CD4-positive, alpha-beta T cell treated with Interleukin-4 for 1 hour (primary cell): Measurements from ENCODE around the gene RAI14.
"Not testable (repeated sequence)": the region's sequence is repeated elsewhere in the genome, so short reads cannot be mapped to it uniquely, and the experiment has no call there.

Experiments used
- DNase-seq, 2 donors: peaks; one replicate each; pipeline ENCODE4 v3.0.0-alpha.2; 2020 to 2022

Gene RAI14

DNA sequence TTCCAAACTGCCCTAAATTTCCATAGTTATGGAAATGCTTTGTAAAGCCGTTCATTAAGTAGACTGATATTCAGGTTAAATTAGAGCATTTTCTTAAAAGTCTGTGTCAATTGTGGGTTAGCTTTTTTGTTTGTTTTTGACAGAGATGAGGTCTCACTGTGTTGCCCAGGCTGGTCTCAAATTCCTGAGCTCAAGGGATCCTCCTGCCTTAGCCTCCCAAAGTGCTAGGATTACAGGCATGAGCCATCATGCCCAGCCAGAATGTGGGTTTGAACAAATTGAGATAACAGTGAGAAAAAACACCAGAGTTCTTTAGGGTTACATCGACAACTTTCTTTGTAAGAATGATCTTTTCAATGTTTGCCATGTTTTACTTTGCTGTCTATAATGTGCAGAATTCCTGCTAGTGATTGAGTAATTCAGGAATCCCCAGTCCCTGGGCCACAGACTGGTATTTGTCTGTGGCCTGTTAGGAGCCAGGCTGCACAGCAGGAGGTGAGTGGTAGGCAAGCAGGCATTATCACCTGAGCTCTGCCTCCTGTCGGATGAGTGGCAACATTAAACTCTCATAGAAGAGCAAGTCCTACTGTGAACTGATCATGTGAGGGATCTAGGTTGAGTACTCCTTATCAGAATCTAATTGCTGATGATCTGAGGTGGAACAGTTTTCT lies 80.5 kb downstream of the RAI14 start:
- no peak for DNase-seq

DNA sequence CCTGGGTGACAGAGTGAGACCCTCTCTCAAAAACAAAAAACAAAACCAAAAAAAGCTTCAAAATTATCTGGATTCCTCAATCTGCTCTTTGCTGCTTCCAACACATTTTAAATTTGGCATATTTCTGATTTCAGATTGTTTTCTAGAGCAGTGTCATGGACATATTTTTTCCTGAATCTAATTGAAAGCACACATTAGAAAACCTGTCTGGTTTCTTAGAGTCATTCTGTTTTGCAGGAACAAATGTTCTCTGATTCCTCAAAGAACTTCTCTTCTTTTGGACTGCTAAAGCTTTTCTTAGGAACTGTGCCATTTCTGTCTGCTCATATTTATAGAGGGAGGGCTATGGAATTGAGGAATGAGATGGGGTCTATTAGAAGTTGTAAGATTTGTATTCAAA lies 81.6 kb downstream of the RAI14 start:
- DNase-seq: no peak

DNA sequence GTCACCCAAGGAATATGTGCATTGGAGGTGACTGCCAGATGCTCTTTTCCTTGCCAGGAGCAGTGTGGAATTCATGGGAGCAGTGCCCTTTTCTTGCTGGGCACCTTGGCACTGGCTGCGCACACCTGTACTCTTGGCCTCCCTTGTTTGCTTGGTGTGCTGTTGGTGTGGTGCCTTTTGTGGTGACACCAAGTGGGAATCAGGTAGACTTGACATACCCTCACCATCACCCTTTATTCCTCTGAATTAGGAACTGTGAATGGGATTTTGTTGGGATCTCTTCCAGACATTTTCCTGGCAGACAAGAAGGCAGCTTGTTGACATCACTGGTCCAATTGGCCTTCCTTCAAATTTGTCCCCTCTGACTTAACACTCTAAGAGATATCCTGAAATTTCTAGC lies 82.3 kb downstream of the RAI14 start:
- no peak for DNase-seq

DNA sequence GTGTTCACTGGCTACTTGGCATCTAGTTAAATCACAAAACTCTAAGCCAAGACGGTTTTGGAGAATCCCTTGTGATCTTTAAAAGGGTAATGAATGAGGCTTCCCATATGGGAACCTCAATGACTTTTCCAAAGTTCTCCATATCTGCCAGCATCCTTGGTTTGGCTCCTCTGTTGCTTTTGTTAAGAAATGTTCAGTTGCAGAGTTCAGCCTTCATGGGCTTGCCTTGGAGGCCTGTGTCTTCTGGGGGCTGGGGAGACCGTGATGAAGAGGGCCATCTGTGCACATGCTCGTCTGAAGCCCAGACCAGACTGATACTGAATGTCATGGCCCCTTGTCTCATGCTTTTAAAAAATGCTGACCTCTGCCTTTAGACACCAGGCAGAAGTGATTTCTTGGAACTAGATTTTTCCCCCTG lies 84.3 kb downstream of the RAI14 start:
- DNase-seq: no peak

DNA sequence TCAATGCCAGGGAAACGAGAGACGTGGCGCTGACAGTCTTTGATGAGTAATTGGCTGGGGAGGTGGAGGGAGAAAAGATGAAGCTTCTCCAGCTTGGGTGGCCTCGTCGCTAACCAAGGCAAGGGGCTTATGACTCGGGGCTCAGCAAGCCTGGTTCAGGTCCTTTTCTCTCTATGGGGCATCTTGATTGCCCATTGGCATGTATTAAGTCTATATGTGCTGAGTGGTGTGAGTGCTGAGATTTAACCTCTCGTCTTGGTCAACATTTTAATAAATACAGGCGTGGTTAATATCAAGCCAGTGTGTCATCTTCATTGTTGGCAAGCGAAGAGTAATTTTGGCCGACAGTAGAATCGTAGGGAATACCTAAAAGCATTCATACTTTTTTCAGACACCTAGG lies 85.9 kb downstream of the RAI14 start:
- no peak for DNase-seq

DNA sequence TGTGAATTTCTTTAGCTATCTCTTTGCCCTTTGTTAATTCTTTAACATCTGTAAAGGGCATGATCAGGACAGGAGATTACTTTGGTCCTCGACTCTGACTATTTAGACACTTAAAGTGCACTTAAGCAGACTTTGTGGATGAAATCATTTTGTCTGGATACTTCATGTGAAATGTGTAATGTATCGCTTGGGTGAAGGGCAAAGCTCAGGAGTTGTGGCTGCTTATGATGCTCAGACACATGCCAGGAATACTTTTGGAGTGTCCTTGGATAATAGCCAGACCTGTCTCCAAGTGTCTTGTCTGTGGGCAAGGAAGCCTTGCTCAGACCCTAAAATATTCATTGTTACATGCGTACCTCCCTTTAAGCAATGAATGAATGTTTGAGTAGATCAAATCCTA lies 87.8 kb downstream of the RAI14 start:
- DNase-seq: no peak

DNA sequence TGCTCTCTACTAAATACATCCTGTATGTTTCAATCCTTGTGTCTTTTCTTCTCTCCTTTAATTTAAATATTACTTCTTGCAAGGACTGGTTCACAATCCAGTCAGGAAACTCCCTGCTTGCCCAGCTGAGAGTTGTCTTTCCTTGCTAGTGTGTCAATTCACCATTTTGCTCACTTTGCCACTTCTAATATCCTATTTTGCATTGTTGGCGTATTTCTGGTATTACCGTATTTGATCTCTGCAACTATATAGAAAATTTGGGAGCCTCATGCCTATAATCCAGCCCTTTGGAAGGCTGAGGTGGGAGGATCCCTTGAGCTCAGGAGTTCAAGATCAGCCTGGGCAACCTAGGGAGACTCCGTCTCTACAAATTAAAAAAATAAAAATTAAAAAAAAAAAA lies 92.3 kb downstream of the RAI14 start:
- DNase-seq: no peak

DNA sequence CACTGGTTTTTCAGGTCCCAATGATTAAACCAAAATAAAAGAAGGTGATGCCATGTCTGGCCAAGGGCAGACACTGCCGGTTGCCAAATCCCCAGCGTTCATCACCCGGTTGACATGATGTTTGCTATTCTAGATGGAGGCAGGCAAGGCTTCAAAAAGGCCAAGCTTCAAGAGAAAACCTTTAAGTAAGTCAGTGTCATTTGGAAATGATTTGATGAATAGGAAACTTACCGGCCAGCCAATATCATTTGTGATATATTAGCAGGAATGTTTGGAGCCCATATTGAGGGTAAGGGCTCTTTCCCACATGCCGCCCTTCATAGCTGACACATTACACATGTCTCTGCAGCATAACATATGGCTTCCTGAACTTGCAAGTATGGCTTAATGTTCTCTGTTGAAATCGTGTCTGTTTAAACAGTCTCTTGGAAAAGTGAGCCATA lies 93.3 kb downstream of the RAI14 start:
- DNase-seq: no peak

DNA sequence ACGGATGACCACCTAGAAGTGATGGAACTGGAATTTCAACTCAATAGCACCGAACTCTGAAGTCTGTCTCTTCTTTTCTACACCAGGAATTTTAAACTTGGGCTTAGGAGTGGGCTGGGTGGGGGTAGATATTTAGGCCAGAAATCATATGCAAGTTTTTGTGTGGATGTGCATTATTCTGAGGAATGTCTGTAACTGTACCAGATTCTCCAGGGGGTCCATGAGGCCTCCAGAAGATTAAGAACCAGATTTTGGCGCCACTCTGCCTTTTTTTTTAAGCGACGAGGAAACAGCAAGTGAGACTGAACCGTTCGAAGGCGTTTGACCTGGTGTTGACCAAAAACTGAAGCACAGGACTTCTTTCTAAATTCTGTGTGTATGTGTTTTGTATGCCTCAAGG lies 94.1 kb downstream of the RAI14 start:
- no peak for DNase-seq

DNA sequence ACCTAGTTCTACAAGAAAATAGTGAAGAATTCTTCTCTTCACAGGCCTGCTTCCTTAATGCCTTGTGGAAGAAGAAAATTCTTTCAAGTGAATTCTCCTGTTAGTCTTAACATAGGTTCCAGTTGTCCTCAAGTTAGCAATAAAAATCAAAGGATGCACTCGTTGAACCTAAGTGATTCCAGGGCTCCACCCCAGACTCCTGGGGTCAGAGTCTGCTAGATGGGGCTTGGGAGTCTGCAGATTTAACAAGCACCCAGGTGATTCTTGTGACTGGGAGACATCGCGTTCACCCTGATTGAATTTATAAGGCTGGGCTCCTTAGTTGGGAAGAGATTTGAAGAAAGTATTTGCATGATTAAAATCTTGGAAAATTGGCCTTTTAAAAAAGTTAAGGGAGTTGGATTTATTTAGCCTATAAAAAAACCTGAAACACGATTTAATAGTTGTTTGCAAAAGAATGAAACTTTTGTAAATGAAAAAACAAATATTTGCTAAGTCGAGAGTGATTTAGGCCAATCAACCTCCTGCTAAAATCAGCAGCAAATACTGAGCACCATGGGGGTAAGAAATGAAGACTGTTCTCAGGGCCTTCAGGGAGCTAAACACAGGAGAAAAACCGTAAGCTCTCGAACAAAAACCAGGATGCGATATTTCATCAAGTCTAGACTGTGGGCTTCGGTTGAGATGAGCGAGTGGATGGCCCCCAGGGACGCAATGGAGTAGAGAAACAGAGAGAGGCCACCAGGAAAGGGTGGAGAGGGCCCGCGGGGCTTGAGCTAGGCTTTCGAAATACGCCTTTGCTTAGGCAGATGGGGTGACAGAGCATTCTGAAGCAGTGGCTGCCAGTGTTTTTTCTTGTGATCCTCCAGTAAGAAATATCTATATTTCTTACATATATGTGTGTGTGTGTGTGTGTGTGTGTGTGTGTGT lies 95.9 kb downstream of the RAI14 start:
- no peak for DNase-seq

DNA sequence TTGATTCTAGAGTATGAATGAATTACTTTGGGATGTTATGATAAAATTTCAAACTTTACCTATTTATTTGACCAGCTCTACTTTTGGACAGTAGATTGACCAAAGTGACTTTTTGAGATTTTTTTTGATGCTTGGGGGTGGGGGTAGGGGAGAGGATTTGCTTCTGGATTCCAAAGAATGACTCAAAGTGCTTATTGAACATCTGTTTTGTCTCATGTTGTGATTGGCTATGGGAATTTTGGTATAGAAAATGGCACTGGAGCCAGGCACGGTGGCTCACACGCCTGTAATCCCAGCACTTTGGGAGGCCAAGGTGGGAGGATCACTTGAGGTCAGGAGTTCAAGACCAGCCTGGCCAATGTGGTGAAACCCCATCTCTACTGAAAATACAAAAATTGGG lies 97.1 kb downstream of the RAI14 start:
- DNase-seq: not testable (repeated sequence)

DNA sequence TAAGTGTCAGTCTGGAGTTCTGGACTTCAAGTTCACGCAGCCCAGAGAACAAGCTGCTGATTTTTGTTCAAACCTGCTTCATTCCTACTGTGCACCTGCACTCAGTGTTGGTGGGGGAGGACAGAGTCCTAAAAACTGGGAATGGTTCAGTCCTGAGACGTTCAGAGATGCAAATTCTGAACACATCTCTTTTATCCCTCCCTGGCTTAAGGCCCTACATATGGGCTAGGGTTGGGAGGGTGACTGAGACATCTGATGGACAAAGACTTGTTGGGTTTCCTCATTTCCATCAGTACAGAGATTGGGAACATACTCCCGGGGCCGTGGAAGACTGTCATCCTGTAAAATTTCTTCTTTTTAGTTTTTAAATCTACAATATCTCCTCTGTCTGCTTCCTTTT lies 99.8 kb downstream of the RAI14 start:
- no peak for DNase-seq

DNA sequence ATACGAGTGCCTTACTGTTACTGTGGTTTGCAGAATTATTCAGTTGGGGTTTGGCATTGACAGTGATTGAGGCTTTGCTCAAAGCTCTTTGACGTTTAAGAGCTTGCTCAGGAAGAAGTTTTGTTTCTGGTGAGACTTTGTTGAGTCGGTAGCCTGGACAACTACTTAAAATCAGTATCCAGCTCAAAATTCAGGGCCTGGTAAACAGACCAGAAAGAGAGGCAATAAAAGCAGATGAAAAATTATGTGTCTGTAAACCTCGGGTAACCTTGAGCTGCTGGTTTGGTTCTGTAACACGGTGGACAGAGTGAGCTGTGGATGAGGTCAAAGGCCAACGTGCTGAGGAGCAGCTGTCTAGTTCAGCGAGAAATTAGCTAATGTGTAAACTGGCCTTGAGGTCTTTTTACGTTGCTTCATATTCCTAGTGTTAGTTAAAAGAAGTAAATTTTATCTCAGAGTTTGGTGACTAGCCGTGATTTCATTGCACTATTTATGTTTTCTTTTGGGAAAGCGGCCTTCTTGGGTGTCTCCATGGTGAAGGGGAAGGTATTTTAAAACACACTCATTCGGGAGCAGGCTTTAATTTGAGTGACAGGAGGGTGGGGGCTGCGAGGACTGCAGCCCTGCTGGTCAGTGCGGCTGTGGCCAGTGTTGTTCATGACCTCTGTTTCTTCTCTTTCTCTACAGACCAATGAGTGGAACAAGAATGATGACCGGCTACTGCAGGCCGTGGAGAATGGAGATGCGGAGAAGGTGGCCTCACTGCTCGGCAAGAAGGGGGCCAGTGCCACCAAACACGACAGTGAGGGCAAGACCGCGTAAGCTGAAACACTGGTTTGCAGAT lies 100.9 kb downstream of the RAI14 start:
- DNase-seq: no peak

DNA sequence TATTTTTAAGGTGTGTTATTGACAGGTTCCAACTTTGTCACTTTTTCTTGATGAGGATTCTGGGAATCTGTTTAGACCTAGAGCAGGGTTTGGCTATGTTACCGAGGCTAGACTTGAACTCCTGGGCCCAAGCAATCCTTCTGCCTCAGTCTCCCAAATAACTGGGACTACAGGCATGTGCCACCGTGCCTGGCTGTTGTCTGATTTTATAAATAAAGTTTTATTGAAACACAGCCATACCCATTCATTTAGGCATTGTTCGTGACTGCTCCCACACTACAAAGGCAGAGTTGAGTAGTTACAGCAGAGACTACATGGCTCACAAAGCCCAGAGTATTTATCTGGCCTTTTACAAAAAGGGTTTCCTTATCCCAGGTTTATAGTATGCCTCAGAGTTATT lies 102.4 kb downstream of the RAI14 start:
- no peak for DNase-seq

DNA sequence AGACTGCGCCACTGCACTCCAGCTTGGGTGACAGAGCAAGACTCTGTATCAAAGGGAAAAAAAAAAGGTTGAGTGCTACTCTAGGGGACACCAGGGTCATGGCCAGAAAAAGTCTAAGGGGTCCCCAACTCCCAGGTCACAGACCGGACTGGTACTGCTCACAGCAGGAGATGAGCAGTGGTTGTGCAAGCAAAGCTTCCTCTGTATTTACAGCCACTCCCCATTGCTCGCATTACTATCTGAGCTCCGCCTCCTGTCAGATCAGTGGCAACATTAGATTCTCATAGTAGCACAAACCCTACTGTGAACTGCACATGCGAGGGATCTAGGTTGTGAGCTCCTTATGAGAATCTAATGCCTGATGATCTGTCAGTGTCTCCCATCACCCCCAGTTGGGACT lies 103.1 kb downstream of the RAI14 start:
- not testable (repeated sequence) for DNase-seq

DNA sequence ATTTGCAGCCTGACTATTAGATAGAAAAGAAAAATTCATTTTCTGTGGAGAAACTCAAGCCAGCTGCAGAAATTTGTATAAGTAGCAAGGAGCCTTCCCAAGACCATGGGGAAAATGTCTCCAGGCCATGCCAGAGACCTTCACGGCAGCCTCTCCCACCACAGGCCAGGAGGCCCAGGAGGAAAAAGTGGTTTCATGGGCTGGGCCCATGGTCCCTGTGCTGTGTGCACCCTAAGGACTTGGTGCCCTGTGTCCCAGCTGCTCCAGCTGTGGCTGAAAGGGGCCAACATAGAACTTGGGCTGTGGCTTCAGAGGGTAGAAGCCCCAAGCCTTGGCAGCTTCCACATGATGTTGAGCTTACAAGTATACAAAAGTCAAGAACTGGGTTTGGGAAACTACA lies 109.5 kb downstream of the RAI14 start:
- no peak for DNase-seq

DNA sequence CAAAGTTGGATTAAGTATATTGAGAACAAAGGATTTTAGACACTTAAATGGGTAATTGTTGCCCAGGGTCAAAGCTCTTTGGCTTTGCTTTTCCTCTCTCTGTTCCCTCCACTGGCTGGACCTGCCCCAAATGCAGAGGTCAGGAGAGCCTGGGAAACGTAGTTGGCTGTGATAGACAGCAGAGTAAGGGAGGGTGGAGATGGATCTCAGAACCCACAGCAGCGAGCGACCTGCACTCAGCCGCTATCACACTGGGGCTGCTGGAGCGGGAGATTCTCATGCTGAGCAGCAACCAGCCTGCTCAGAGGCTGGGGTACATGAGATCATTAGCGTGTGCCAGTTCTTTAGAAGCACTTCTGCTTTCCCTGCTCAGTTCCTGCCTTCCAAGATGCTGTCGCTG lies 111.1 kb downstream of the RAI14 start:
- no peak for DNase-seq

DNA sequence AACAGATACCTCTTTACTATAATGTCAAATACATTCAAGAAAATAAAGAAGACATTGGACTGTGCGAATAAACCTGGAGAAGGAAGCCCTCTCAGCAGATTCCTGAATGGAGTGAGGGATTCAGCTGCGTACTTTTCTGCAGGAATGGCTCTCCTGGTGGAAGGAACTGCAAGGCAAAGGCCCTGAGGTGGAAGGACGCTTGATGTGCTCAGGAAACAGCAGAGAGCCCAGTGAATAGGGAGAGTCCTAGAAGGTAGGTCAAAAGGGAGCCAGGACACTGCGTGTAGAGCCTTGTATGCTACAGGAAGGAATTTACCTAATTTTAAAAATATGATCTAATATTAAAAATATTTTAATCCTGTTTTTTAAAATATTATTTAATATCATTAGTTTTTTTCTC lies 114.4 kb downstream of the RAI14 start:
- DNase-seq: no peak

DNA sequence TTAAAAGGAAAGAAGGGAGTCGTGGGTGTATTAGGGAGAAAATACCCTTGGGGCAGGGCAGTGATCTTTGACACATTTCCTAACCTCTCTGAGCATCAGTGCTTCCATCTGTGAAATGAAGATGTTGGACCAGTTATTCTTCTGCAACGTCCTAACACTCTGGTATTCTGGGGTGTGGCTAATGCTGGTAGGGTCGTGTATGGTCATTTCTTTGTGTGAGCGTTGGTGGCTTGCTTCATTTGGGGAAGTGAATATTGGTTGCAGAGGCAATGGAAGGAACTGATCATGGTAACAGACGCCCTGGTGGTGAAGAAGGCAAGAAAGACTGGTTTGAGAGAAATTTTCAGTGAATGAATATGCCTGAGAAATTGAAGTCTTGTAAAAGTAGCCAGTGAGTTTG lies 114.9 kb downstream of the RAI14 start:
- DNase-seq: no peak

DNA sequence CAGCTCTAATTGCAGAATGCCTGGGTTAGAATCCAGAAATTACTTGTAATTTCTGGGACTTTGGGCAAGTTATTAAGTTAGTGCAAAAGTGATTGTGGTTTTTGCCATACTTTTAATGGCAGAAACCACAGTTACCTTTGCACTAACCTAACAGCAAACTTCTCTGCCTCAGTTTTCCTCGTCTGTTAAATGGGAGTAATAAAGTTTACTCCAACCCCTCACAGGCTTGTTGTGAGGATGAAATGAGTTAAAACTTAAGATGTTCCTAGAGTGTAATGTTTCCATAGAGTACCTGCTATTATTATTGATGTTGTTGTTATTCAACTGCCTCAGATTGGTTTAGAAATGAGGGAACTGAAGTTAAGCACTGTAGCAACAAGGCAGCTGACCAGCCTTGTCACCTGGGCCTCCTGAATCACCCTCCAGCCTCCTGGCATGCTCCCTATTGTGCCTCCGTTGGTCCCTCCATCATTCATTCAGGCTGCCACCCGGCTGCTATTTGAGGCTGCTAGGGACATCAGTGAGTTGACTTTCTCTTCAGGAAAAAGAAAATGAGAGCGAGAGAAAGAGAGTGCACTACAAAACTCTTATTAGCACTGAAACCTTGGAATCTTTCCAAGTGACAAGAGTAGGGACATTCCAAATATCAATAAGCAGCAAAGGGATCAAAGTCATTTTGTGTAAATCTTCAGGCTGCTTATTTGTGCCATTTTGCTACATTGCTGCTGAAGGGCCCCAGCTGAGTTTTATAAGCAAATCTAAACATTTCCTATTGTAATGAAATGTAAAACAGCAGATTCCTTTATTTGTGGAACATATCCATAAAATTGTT lies 116.4 kb downstream of the RAI14 start:
- no peak for DNase-seq

DNA sequence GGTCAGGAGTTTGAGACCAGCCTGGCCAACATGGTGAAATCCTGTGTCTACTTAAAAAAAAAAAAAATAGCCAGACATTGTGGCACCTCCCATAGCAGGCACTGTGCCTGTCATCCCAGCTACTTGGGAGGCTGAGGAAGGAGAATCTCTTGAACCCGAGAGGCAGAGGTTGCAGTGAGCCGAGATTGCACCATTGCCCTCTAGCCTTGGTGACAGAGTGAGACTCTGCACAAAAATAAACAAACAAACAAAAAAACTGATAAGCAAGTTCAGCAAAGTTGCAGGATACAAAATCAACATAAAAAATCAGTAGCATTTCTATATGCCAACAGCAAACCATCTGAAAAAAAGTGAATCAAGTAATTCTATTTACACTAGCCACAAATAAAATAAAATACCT lies 118.0 kb downstream of the RAI14 start:
- no peak for DNase-seq

DNA sequence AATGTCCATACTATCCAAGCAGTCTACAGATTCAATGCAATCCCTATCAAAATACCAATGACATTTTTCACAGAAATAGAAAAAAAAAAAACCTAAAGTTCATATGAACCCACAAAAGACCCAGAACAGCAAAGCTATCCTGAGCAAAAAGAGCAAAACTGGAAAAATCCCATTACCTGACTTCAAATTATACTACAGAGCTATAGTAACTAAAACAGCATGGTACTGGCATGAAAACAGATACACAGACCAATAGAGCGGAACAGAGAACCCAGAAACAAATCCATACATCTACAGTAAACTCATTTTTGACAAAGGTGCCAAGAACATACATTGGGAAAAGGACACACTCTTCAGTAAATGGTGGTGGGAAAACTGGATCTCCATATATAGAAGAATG lies 118.5 kb downstream of the RAI14 start:
- DNase-seq: not testable (repeated sequence)

DNA sequence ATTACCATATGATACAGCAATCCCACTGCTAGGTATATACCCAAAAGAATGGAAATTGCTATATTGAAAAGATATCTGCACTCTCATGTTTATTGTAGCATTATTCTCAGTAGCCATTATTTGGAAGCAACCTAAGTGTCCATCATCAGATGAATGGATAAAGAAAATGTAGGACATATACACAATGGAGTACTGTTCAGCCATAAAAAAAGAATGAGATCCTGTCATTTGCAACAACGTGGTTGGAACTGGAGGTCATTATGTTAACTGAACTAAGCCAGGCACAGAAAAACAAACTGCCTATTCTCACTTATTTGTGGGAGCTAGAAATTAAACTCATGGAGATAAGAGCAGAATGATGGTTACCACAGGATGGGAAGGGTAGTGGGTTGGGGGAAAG lies 119.8 kb downstream of the RAI14 start:
- no peak for DNase-seq
